Calu3 (cell line): ENCODE results near the gene ADAM15. TPM values are rescaled to one million over a fixed set of nuclear protein-coding genes. Genes with fewer than 3 reads are reported as not detected.
A peak's percentile ranks its signal among the peaks of the same experiment; 100 is the strongest.

Source experiments
- BruUV-seq: library from RNA; stranded (reverse); fragments of 400-500 nt; replicated peaks from 2 replicates; lab custom pipeline; 2021; lab: Mats Ljungman, UMichigan
- CTCF ChIA-PET: fragments of 300-600 bp; sonication (Branson Sonifier 250); formaldehyde crosslinking; loops from one replicate; lab custom pipeline; 2022; ENCODE audit warnings: antibody characterized with exemption; lab: Charles Lee
- DNase-seq: peaks from one replicate; pipeline ENCODE4 v3.0.0; 2022
- H3K27ac Mint-ChIP-seq: one replicate; pipeline ENCODE4 v1.8.0; 2022; ENCODE audit warnings: mixed read lengths; ENCODE audit not compliant: unreplicated experiment
- H3K27me3 Mint-ChIP-seq: one replicate; pipeline ENCODE4 v1.8.0; 2022; ENCODE audit warnings: mixed read lengths; ENCODE audit not compliant: unreplicated experiment
- H3K36me3 Mint-ChIP-seq: one replicate; pipeline ENCODE4 v1.8.0; 2022; ENCODE audit warnings: mild to moderate bottlenecking, moderate library complexity, mixed read lengths; ENCODE audit not compliant: insufficient read depth, unreplicated experiment
- H3K4me1 Mint-ChIP-seq: one replicate; pipeline ENCODE4 v1.8.0; 2022; ENCODE audit warnings: mild to moderate bottlenecking, low read depth, mixed read lengths; ENCODE audit not compliant: unreplicated experiment
- H3K4me3 Mint-ChIP-seq: one replicate; pipeline ENCODE4 v1.8.0; 2022; ENCODE audit warnings: mild to moderate bottlenecking, low read depth, moderate library complexity, mixed read lengths; ENCODE audit not compliant: unreplicated experiment
- H3K9me3 Mint-ChIP-seq: one replicate; pipeline ENCODE4 v1.8.0; 2022; ENCODE audit warnings: low read depth, mixed read lengths; ENCODE audit not compliant: unreplicated experiment
- intact Hi-C: fragments of 100-400 bp; cut with micrococcal nuclease; formaldehyde crosslinking; loops from one replicate; pipeline ENCODE4 v1.10.0; 2022; ENCODE audit not compliant: unreplicated experiment
- total RNA-seq: library from RNA; stranded (reverse); gene quantifications from 2 replicates; pipeline ENCODE4 v1.2.3, GENCODE V29; 2022
- TF ChIP-seq, protein P1 (sequence below): fragments of 200-600 bp; IDR thresholded peaks from one replicate; pipeline ENCODE4 v1.8.0; 2022; ENCODE audit warnings: antibody characterized with exemption; ENCODE audit not compliant: unreplicated experiment

The ADAM15 gene
- total RNA-seq, 1 experiment from 2014 or later: 99.1 TPM

DNA sequence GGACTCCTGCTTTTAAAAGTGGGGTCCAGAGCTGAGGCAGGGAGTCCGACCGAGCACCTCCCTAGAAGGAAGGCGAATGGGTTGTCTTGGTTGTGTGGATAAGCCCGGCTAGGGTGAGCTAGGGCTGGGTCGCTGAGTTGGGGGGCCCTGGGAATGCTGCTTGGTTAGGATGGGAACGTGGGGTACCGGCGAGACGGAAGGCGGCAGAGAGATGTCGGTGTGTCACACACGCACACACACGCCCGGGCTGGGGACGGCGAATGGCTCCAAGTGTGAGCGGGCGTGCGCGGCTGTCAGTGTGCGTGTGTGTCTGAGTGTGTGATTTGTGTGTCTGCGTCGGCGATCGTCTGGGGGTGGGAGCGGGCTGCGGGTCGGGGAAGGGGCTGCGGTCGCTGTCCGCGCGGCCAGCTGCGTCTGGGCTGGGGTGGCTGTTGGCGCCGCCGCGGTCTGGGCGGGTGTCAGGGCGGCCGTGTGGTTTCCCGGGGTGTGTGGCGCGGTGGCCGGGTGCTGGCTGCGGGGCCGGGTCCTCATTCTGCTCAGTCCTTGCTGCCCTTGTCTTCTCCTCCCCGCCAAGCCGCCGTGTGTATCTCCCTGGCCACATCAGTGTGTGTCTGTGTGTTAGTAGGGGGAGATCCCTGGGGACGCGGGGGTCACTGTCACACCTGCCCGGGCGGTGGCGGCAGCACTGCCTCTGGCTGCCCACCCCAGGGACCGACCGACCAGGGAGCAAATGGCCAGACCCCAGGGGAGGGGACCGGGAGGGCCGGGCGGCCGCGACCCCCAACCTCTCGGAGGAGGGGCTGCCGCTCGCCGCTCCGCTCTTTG is 28.6 kb downstream of the ADAM15 start:
- Mint-ChIP-seq H3K4me1 (peaks cover 55% of the 10 kb centered on the region), H3K27ac (peak overlapping the region; percentile 16)

DNA sequence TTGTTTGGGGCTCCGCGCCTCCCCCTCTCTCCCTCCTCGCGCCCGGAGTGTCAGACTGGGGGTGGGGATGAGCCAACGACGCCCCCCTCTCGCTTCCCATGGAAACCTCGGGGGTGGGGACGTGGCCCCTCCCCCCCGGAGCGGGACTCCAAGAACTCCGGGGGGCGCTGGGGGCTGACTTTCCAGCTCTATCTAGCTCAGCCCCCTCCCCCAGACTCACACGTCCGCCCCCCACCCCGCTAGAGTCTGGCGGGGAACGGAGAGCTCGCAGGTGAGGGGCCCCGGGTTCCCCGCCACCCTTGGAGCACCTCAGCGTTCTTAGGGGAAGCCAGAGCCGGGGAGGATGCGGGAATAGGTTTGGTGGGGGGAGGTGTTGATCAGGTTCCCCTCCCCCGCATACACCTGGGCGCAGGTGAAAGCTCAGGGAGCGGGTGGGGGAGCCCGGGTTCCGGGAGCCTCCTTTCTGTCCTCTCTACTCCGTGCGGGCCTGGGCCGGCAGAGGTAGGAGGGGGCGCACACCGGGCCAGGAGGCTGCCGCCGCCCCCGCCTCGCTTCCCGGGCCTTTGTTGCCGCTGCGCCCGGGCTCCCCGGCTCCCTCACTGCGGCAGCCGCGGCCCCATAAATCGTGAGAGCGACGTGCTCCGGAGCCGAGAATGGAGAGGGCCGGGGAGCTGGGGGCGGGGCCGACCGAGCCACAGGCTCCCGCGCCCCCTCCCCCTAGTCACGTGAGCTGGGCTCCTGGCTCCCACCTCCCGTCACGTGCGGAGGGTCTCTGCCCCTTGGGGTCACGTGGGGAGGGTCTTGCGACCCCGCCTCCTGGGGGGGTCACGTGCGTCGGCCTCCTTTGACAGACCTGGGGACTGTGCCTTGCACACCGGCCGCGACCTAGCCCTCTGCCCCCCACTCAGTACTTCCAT is 29.5 kb downstream of the ADAM15 start:
- no peak overlapping the region for H3K27ac Mint-ChIP-seq
- H3K4me3 Mint-ChIP-seq: peak overlapping the region; percentile 58
- intact Hi-C loops: loop anchor here (5.0 kb wide), 1 partner anchor 33 kb away; no protein-coding TSS in a partner anchor
- peaks cover 44% of the 10 kb centered on the region for H3K36me3 Mint-ChIP-seq
- no peak for DNase-seq
- BruUV-seq: no TSS peak
- TF ChIP-seq, protein P1, sequence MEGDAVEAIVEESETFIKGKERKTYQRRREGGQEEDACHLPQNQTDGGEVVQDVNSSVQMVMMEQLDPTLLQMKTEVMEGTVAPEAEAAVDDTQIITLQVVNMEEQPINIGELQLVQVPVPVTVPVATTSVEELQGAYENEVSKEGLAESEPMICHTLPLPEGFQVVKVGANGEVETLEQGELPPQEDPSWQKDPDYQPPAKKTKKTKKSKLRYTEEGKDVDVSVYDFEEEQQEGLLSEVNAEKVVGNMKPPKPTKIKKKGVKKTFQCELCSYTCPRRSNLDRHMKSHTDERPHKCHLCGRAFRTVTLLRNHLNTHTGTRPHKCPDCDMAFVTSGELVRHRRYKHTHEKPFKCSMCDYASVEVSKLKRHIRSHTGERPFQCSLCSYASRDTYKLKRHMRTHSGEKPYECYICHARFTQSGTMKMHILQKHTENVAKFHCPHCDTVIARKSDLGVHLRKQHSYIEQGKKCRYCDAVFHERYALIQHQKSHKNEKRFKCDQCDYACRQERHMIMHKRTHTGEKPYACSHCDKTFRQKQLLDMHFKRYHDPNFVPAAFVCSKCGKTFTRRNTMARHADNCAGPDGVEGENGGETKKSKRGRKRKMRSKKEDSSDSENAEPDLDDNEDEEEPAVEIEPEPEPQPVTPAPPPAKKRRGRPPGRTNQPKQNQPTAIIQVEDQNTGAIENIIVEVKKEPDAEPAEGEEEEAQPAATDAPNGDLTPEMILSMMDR: no peak
- CTCF ChIA-PET: interaction anchor here (0.8 to 1.6 kb wide), 3 partner anchors 10 to 112 kb away, joined by 4 to 6 read pairs (median 5); no protein-coding TSS in a partner anchor
- no peaks in the 10 kb centered on the region for H3K9me3 Mint-ChIP-seq
- peaks cover 70% of the 10 kb centered on the region for H3K27me3 Mint-ChIP-seq
- peaks cover 62% of the 10 kb centered on the region for H3K4me1 Mint-ChIP-seq

More for the DNA sequence above, 28.6 kb downstream of the ADAM15 start:
- no TSS peak for BruUV-seq
- Mint-ChIP-seq H3K36me3 (peaks cover 35% of the 10 kb centered on the region), H3K27me3 (peaks cover 79% of the 10 kb centered on the region), H3K4me3 (peak overlapping the region; percentile 58), H3K9me3 (no peaks in the 10 kb centered on the region)
- TF ChIP-seq, protein P1: no peak
- intact Hi-C loops: loop anchor here (5.0 kb wide), 1 partner anchor 32 kb away; no protein-coding TSS in a partner anchor
- CTCF ChIA-PET: interaction anchor here (0.8 to 1.6 kb wide), 4 partner anchors 18 to 113 kb away, joined by 3 to 6 read pairs (median 4); partner anchors contain the start of gene DPM3
- no peak for DNase-seq

DNA sequence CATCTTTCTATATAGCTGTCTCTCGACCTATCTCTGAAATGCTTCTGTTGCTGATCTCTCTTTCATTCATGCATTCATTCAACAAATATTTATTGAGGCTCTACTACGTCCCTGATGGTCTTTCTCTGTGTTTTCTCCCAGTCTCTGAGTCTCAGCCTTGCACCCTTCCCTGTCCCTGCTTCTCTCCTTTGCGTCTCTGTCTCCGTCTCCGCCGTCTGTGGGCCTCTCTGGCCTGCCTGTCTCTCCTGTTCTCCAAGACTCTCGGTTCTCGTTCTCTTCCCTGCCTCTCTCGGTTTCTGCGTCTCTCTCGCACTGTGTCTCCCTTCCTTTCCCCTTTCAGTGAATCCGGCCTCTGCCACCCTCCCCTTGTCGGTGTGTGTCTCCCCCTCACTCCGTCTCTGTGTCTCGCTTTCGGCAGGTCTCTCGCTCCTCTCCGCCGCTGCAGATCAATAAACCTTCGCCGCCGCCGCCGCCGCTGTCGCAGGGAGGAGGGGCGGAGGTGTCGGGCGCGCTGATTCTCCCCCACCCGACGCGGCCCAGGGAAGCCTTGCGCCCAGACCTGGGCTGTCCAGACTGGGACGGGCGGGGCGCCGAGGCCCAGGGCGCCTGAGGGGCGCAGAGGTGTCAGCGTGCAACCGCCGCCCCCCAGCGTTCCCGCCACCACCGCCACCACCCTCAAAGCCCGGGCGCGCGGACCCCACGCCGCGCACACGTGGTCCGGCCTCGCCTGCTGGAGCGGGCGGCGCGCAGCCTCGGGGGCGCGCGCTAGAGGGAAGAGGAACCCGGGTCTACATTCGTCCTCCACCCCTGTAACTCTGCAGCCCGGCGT is 30.6 kb downstream of the ADAM15 start:
- Mint-ChIP-seq H3K9me3 (no peaks in the 10 kb centered on the region), H3K27me3 (peaks cover 64% of the 10 kb centered on the region), H3K4me1 (peaks cover 64% of the 10 kb centered on the region), H3K36me3 (peaks cover 46% of the 10 kb centered on the region), H3K27ac (peak overlapping the region; percentile 5), H3K4me3 (peak overlapping the region; percentile 55)
- DNase-seq: no peak
- intact Hi-C loops: loop anchor here (5.0 kb wide), 1 partner anchor 34 kb away; no protein-coding TSS in a partner anchor
- CTCF ChIA-PET: interaction anchor here (0.9 to 1.6 kb wide), 2 partner anchors 11 to 21 kb away, joined by 5 to 6 read pairs; no protein-coding TSS in a partner anchor
- TF ChIP-seq, protein P1: no peak
- BruUV-seq: no TSS peak
